GM12872 (cell line): ENCODE data around the gene NAGLU.

Experiments
- CTCF ChIP-seq: IDR thresholded peaks from 3 replicates; pipeline ENCODE4 v1.5.1; 2011; ENCODE audit warnings: low read depth, mild to moderate bottlenecking, low read length, moderate library complexity; ENCODE audit not compliant: insufficient read depth

The NAGLU gene

DNA sequence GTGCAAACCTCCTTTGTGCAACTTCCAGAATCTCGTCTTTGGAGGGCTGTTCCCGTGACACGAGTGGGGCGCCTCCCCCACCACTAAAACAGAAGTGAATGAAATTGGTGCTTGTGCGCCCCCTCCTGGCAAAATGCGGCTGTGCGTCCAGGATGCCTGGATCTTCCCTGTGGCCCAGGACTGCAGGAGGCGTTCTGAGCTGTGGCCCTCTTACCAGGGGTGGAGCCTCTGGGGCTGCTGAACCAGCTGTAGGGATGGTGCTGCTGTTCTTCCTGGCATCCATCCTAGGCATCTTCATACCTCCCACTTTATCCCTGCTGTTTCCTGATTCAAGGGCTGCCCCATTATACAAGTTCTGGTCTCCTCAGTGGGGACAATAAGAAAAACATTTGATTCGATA is 18.5 kb upstream of the NAGLU start:
- TF ChIP-seq CTCF: peak; percentile 94

DNA sequence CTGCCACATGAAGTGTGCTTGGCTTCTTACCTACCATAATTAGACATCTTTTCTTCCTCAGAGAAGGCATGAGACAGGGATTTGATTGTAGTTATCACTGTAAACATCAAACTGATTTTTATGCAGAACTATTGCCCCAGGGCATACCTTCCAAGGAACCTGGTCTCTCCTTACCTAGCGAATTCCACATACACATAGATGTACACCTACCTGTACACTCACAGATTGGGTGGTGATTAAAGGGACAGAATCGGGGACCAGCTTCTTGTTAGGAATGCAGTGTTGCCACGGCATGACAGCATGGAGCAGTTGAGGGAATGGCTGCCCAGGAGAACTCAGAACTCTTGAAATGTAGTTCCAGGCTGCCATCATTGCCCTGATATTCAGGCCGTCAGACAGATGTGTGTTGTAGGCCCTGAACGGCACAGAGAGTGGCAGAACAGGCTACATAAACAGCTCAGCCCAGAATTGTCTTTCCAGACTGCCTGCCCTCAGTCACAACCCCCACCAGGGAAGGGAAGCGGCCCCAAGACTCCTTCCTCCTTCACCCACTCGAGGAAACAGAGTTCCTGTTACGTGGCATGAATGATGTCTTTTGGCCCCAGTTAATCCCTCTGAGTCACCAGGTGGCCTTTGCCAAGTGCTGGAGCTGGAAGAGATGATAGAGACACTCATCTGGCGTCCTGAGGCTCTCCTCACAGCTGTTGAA is 17.8 kb upstream of the NAGLU start:
- TF ChIP-seq CTCF: no peak

- TF ChIP-seq CTCF: no peak
Measured at GRCh38 chr17:42518755-42519545, 17.1 kb upstream of the NAGLU start.

- no peak for TF ChIP-seq CTCF
Measured at GRCh38 chr17:42519546-42520491, 16.2 kb upstream of the NAGLU start.

- peak; percentile 39; the same call in 2 of the 3 replicates for TF ChIP-seq CTCF
Measured at GRCh38 chr17:42520540-42520951, 15.5 kb upstream of the NAGLU start.

- TF ChIP-seq CTCF: no peak
Measured at GRCh38 chr17:42521036-42521435, 15.0 kb upstream of the NAGLU start.
